T-helper 1 cell treated with Interleukin-12 subunit alpha and Interleukin-12 subunit beta and Interleukin-4 antibody, amounts not matched to agents 30 μg/mL and 1 μg/mL, for 36 hours (primary cell): Measurements from ENCODE around the gene GNAO1.
A peak's percentile ranks its signal among the peaks of the same experiment; 100 is the strongest.

Experiments
- H3K27ac Mint-ChIP-seq: one replicate; pipeline ENCODE4 v1.8.0; 2021; ENCODE audit warnings: mild to moderate bottlenecking, mixed read lengths
- H3K27me3 Mint-ChIP-seq: one replicate; pipeline ENCODE4 v1.8.0; 2021; ENCODE audit warnings: low read depth, mixed read lengths
- H3K36me3 Mint-ChIP-seq: one replicate; pipeline ENCODE4 v1.8.0; 2021; ENCODE audit warnings: low read depth, mixed read lengths
- H3K4me1 Mint-ChIP-seq: one replicate; pipeline ENCODE4 v1.8.0; 2021; ENCODE audit warnings: low read depth, mixed read lengths
- H3K4me3 Mint-ChIP-seq: one replicate; pipeline ENCODE4 v1.8.0; 2021; ENCODE audit warnings: mild to moderate bottlenecking, moderate library complexity, mixed read lengths
- H3K9me3 Mint-ChIP-seq: one replicate; pipeline ENCODE4 v1.8.0; 2021; ENCODE audit warnings: mixed read lengths

GNAO1 gene

DNA sequence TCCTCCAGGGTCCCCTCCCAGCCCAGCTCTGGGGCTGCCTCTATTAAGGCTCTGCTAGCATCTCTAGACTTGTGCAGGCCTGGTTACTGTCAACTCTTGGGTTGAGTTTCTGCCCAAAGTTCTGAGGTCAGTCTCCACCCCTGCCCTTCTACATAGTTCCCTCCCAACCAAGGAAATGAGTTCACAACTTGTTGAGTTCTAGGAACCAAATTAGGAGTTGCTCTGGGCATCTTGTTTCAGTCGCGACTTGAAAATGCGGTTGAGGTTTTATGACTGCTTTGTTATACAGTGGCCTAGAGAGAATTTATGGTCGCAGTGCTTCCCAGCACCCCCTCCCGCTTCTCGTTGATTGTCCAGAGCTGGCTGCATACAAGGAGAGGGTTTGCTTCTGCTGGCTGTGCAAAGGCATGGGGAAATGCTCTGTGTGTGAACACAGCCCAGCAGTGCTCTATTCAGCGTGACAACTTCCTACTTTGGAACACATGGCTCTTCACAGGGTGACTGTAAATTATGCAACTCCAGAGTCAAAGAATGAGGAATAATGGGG lies 20.2 kb downstream of the GNAO1 start:
- peaks cover 54% of the 10 kb centered on the region for H3K27me3 Mint-ChIP-seq
- no peak overlapping the region for H3K27ac Mint-ChIP-seq

DNA sequence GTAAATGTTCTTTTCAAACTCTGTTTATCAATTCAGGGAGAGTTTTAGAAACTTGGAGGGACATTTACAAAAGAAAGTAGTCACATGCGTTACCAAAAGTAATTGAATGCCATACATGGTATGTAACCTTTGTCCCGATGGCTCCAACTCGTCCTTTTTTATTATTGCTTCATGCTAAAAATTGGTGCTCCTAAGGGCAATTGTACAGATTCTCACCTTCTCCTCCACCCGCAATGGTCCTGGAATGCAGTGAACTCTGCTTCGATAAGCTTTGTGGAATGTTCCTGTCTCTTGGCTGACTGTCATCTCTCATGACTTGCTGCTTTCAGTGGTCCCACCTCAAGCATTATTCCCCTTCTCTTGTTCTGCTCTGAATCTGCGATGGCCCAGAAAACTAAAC lies 20.9 kb downstream of the GNAO1 start:
- H3K9me3 Mint-ChIP-seq: no peaks in the 10 kb centered on the region
- H3K4me1 Mint-ChIP-seq: no peaks in the 10 kb centered on the region
- no peak overlapping the region for H3K4me3 Mint-ChIP-seq
- H3K36me3 Mint-ChIP-seq: no peaks in the 10 kb centered on the region
- H3K27ac Mint-ChIP-seq: no peak overlapping the region
- H3K27me3 Mint-ChIP-seq: peaks cover 58% of the 10 kb centered on the region

More for the DNA sequence above, 20.2 kb downstream of the GNAO1 start:
- Mint-ChIP-seq H3K36me3 (no peaks in the 10 kb centered on the region), H3K4me1 (no peaks in the 10 kb centered on the region), H3K4me3 (no peak overlapping the region), H3K9me3 (no peaks in the 10 kb centered on the region)

DNA sequence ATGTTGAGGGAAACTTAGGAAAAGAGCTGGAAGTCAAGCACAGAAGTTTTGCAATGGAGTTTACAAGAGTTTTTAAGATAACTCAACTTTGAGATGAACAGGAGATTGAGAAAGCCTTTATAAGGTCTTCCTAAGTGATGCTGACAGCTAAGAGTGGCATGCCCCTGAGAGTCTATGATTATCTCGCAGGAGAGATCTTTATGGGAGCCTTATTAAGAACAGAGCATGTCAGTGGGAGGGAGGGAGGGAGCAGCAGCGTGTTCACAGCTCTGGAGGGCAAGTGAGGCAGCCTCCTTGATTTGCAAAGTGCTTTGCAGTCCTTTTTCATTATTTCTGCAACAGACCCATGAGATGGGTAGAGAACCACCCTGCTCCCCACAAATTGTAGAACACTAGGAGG lies 30.7 kb downstream of the GNAO1 start:
- H3K4me3 Mint-ChIP-seq: no peak overlapping the region
- H3K9me3 Mint-ChIP-seq: no peaks in the 10 kb centered on the region
- H3K4me1 Mint-ChIP-seq: peaks cover 22% of the 10 kb centered on the region
- H3K27ac Mint-ChIP-seq: no peak overlapping the region
- peaks cover 4% of the 10 kb centered on the region for H3K36me3 Mint-ChIP-seq
- peaks cover 54% of the 10 kb centered on the region for H3K27me3 Mint-ChIP-seq

DNA sequence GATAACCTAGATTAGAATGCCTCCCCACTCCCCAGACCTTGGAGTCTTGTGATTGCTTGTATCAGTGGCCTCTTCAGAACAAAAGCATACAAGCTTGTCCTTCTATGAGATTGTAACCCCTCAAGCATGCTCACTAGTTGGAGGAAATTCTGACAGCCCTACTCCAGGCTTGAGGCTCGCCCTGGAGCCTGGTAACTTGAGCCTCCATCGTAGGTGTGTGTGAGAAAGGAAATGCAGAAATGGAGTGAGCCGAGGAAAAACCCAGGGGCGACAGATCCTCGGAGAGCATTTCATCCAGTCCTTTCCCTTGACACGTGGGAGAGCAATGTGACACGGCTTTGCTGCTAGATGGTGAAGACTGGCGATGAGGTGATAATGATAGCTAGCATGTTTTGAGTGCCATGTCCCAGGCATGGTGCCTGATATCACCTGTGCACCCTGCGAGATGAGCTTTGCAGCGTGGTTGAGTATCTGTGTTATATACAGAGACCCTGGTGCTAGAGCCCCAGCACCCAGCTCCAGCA lies 31.2 kb downstream of the GNAO1 start:
- Mint-ChIP-seq H3K4me3 (no peak overlapping the region), H3K9me3 (no peaks in the 10 kb centered on the region), H3K36me3 (peaks cover 4% of the 10 kb centered on the region), H3K4me1 (peaks cover 26% of the 10 kb centered on the region), H3K27me3 (peaks cover 48% of the 10 kb centered on the region), H3K27ac (no peak overlapping the region)

DNA sequence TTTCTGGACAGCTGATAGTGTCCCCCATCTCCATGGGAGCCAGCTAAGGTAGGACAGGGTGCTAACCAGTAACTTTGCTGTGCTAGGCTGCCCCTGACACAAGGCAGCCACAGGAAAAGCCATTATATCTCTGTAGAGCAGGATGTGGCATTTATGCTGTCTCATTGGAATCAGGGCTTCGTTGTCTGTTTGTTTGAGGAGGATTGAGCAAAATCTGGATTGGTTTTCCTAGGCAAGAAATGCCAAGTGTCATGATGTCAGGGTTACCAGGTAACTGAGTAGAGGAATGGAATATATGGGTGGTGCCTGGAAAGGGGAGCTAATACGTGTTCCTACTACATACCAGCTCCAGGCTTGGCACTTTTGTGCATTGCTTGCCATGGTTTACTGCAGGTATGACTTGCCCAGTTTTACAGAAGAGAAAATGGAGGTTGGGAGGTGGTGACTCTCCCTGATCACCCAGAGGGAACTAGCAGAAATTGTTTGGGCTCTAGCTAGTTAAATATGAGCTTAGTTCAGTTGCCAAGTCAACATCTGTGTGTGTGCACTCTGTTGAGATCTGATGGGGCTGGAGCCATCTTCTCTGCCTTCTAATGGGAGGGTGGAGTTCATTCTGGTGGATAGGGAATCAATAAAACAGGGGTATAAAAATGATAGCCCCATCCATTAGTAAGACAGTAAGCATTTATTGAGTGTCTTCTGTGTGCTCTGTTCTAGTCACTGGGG lies 33.9 kb downstream of the GNAO1 start:
- Mint-ChIP-seq H3K9me3 (no peaks in the 10 kb centered on the region), H3K4me3 (peak overlapping the region; percentile 19), H3K4me1 (peaks cover 30% of the 10 kb centered on the region), H3K36me3 (peaks cover 4% of the 10 kb centered on the region), H3K27me3 (peaks cover 38% of the 10 kb centered on the region), H3K27ac (no peak overlapping the region)

DNA sequence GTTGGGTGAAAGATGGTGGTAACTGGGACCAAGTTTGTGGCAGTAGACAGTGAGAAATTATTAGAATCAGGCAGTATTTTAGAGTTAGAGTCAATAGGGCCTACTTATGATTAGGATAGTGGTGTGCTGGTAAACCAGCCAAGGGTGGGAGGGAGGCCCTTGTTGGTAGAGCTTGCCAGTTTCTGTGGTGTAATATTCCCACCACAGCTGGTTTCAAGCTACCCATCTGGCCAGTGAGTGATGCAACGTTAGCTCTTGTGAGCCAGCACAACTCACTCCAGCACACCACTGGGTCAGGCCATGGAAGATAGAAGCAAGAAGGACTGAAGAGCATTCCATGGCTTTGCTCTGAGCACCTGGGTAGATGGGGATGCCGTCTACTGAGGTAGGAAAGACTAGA lies 34.9 kb downstream of the GNAO1 start:
- Mint-ChIP-seq H3K27ac (peak overlapping the region; percentile 1), H3K27me3 (peaks cover 34% of the 10 kb centered on the region), H3K4me1 (peaks cover 32% of the 10 kb centered on the region), H3K4me3 (peak overlapping the region; percentile 19), H3K9me3 (no peaks in the 10 kb centered on the region), H3K36me3 (peaks cover 4% of the 10 kb centered on the region)

DNA sequence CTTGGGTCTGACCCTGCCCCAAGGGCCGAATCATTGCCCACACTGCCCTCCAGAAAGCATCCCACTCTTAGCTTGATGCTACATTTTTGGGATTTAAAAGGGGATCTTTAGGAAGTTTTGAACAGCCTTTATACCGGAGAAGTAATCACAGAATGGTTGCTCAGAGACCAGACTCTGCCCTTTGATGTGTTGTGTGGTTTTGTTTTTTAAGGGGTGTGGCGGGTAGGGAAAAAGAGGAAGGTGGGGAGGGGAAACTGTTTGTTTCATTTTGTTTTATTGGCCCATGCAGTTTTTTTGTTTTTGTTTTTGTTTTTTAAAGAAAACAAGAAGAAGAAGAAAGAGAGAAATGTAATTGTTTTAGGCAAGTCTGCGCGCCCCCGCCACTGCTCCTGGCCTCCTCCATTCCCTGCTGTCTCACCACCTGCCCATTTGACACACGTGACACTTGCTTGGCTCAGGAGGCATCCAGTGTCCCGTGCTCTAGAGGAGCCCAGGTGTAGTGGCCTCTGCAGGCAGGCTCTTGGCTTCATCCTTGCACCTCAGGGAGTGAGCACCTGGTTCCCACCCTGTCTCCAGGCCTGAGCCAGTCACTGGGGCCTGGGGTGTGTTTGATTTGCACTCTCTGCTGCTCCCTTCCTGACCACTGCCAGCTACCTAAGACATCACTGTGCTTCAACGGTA lies 35.7 kb downstream of the GNAO1 start:
- Mint-ChIP-seq H3K4me1 (peaks cover 32% of the 10 kb centered on the region), H3K9me3 (no peaks in the 10 kb centered on the region), H3K4me3 (peak overlapping the region; percentile 25), H3K27me3 (peaks cover 34% of the 10 kb centered on the region), H3K27ac (peak overlapping the region; percentile 28), H3K36me3 (peaks cover 4% of the 10 kb centered on the region)

DNA sequence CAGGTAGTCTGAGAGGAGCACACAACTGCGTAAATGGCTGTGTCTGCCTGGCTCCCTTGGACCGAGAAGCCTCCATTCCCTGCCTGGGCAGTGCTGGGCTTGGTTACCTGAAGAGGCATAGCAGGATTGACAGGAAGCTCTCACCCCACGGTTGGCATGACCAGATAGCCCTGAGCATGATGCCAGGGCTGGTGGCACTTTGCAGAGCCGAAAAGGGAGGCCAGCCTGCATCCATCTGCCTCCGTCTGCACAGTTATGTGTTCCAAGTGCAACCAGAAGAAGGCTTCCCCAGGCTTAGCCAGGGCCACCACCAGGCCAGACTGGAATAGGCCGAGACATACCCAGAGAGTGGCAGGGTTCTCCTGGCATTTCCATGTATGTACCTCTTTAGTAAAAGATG lies 36.6 kb downstream of the GNAO1 start:
- H3K36me3 Mint-ChIP-seq: peaks cover 4% of the 10 kb centered on the region

DNA sequence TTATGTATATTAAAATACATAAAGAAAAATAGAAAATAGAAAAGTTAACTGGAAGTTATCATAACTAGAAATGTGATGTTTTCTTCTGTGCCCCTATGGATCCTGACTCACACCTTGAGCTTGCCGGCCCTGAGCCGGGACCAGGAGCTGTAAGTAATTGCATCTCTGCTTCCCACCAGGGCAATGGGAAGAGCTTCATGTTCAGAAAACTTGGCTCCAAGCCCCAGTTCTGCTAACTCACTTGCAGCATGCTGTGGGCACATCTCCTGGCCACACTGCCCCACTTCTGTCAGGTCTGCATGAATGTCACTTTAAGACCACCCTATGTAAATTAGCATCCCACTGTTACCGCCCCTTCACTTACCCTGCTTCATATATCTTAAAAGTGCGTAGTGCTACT lies 37.2 kb downstream of the GNAO1 start:
- peaks cover 32% of the 10 kb centered on the region for H3K4me1 Mint-ChIP-seq
- H3K9me3 Mint-ChIP-seq: no peaks in the 10 kb centered on the region
- H3K27me3 Mint-ChIP-seq: peaks cover 22% of the 10 kb centered on the region
- no peak overlapping the region for H3K4me3 Mint-ChIP-seq
- peaks cover 4% of the 10 kb centered on the region for H3K36me3 Mint-ChIP-seq
- H3K27ac Mint-ChIP-seq: no peak overlapping the region

More for the DNA sequence above, 36.6 kb downstream of the GNAO1 start:
- Mint-ChIP-seq H3K27ac (no peak overlapping the region), H3K9me3 (no peaks in the 10 kb centered on the region), H3K27me3 (peaks cover 27% of the 10 kb centered on the region), H3K4me1 (peaks cover 32% of the 10 kb centered on the region), H3K4me3 (no peak overlapping the region)

DNA sequence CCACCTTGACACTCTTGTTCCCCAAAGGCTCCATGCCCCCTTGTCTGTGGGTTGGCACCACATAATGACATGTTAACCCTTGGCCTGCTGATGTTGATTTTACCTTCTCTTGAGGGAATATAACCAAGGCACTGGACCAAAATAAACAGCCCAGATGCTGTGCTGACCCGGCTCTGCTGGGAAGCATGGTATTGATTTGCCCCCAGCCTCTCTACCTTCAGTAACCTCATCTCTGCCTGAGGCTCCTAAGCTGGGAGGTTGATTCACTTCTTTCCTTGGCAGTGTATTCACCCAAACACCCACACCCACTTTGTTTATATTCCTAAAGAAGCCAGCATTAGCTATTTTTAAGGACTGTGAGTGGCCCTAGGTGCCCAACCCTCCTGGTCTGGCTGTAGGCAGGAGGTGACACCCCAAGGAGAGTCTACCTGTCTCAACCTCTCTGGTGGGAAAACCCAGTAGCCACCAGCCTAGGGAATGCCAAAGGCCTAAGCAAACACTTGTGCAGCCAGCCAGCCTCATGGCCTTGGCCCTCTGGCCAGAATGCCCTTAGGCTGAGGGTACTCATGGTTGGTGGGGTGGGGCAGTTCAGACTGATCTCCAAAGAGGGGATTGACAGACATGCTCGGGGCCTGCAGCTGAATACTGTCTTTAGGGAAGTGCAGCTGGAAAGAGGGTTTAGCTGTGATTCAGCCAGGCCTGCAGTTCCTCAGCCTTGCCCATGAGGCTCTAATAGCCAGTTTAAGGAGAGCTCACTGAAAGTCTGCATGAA lies 42.7 kb downstream of the GNAO1 start:
- no peak overlapping the region for H3K27ac Mint-ChIP-seq

DNA sequence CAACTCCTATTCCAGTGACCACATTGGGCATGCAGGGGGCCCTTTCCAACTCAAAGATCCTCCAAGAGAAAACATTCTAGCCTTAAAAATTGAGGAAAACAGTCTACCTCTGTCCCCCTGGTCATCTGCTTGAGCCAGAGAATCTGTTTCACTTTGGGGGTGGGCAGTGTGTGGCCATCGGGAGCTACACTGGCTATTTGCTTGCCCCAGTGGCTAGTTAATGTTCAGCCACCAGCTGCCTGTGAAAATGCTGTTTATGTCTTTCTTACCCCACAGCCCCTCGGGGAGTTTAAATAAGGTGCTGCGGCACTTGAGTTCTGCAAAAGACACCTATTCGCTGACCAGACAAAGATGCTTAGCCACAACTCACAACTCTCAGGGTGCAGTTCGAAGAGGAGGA lies 43.4 kb downstream of the GNAO1 start:
- no peaks in the 10 kb centered on the region for H3K36me3 Mint-ChIP-seq
- no peak overlapping the region for H3K27ac Mint-ChIP-seq

More for the DNA sequence above, 42.7 kb downstream of the GNAO1 start:
- H3K9me3 Mint-ChIP-seq: no peaks in the 10 kb centered on the region
- peaks cover 2% of the 10 kb centered on the region for H3K4me1 Mint-ChIP-seq
- H3K27me3 Mint-ChIP-seq: peaks cover 11% of the 10 kb centered on the region
- H3K4me3 Mint-ChIP-seq: no peak overlapping the region
- H3K36me3 Mint-ChIP-seq: no peaks in the 10 kb centered on the region

DNA sequence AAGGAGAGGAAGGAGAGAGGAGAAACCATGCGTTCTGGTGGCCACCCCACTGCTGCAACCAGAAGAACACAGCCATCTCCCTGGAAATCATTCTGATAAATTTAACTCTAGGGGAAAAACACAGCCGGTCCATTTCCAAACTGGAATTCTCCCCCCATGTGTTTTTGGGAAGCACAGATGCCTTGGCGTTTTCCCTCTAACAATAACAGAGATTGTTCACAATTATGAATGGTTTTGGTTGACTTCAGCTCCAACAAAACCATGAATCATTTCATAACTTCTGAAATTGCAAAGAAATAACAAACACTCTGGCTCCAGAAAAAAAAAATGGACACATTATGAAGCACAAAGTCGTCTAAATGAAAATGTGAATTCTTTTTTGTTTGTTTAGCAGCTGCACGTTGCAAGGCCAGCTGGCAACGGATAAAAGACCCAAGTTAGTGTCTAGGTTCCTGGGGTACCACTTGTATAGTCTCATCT lies 46.2 kb downstream of the GNAO1 start:
- peaks cover 15% of the 10 kb centered on the region for H3K27me3 Mint-ChIP-seq
- no peak overlapping the region for H3K27ac Mint-ChIP-seq
- H3K4me3 Mint-ChIP-seq: no peak overlapping the region
- no peaks in the 10 kb centered on the region for H3K9me3 Mint-ChIP-seq
- H3K36me3 Mint-ChIP-seq: no peaks in the 10 kb centered on the region
- no peaks in the 10 kb centered on the region for H3K4me1 Mint-ChIP-seq

More for the DNA sequence above, 43.4 kb downstream of the GNAO1 start:
- Mint-ChIP-seq H3K4me1 (peaks cover 2% of the 10 kb centered on the region), H3K27me3 (peaks cover 12% of the 10 kb centered on the region), H3K4me3 (no peak overlapping the region), H3K9me3 (no peaks in the 10 kb centered on the region)

DNA sequence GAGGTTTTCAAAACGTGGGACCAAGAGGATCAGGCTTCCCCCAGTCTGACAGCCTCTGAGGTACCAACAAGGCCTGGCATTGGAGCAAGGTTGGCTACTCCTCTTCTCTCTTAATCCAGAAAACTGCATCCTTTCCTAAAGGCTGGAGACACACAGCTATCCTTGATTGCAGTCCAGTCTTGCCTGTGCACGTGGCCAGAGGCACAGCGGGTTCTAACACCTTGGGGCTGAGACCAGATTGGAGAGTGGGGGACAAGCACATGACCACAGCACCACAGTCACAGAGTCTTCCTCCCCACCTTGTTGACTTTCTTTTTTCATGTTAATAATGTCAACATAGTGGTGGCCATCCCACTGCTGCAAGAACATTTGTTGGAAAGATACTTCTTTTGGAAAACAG lies 46.9 kb downstream of the GNAO1 start:
- no peaks in the 10 kb centered on the region for H3K9me3 Mint-ChIP-seq
- no peaks in the 10 kb centered on the region for H3K36me3 Mint-ChIP-seq
- H3K4me3 Mint-ChIP-seq: no peak overlapping the region
- peaks cover 17% of the 10 kb centered on the region for H3K27me3 Mint-ChIP-seq
- H3K27ac Mint-ChIP-seq: no peak overlapping the region
- H3K4me1 Mint-ChIP-seq: no peaks in the 10 kb centered on the region

DNA sequence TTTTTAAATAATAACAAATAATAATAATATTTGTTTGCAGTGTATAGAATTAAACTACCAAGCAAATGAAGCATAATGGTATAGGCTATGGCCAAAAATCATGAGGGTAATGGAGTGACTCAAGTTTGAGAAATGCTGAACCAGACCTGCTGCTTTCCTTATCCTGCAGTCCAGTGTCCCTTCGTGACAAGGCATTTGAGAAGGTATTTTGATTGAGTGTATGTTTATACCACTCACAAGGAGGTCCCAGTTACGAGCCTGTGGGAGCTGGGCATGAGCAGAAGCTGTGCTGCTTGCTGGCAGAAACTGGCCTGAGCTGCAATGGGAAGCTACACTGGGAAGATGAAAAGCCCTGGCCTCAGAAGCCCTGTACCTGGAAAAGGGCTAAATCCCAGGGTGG lies 50.3 kb downstream of the GNAO1 start:
- no peak overlapping the region for H3K27ac Mint-ChIP-seq
- no peaks in the 10 kb centered on the region for H3K36me3 Mint-ChIP-seq
- H3K9me3 Mint-ChIP-seq: no peaks in the 10 kb centered on the region
- H3K4me3 Mint-ChIP-seq: no peak overlapping the region
- no peaks in the 10 kb centered on the region for H3K4me1 Mint-ChIP-seq
- peaks cover 11% of the 10 kb centered on the region for H3K27me3 Mint-ChIP-seq
